Activated effector memory CD4-positive, alpha-beta T cell treated with Interleukin-2 at 50 U/mL for 16 hours (primary cell): Measurements from ENCODE around the gene THUMPD3.

Source experiments
- DNase-seq: peaks from one replicate; pipeline ENCODE4 v3.0.0-alpha.2; 2020

Gene THUMPD3

GRCh38 chr3:9361691-9362388 is 1.0 kb upstream of the THUMPD3 start:
- DNase-seq, result no peak

- DNase-seq, result no peak
Measured at GRCh38 chr3:9369508-9369907, 6.7 kb downstream of the THUMPD3 start.

- DNase-seq, result no peak
Measured at GRCh38 chr3:9373465-9373864, 10.6 kb downstream of the THUMPD3 start.

DNA sequence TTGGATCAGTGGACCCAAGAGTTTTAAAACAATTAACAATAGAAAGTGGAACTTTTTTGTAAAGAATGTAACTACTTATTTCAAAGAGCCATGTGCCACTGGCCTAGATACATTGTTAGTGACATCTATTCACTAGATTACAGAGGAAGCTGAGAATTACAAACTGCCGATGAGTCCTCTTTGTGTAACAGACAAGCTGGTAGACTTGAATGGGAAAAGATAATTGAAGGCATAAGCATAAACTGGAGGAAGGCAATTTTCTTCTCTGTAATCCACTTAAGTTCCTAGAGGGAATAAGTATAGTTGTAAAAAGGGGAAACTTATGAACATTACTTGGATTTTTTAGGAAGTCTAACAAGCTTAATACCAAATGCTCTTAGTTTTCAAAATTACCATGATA is 15.1 kb downstream of the THUMPD3 start:
- DNase-seq, result no peak

- DNase-seq, result no peak
Measured at GRCh38 chr3:9379327-9379726, 16.5 kb downstream of the THUMPD3 start.

GRCh38 chr3:9380014-9380413 is 17.2 kb downstream of the THUMPD3 start:
- no peak for DNase-seq

DNA sequence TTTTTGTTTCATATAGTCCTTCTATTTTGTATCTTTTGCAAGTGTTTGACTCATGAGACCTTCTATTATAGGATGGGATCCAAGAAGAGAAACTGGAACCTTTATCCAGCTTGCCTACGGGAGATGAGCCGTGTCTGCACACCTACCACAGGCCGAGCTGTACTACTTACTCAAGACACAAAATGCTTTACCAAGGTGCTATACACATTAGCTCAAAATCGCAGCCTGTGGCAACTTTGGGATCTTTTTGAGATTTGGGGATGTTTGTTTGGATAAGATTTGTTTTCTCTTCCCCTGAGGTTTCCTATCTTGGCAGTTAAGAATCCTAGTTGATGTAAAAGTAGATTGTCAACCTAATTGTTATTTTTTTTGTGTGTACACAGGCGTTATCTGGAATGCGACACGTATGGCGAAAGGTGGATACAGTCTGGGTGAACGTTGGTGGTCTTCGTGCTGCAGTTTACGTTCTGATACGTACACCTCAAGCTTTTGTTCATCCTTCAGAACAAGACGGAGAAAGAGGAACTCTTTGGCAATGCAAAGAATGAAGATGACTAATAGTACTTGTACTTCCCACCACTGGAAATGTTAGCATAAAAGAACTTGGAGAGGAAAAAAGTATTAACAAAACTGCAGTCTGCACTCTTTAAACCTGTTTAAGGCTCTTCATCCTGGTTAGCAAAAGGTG is 21.4 kb downstream of the THUMPD3 start:
- DNase-seq, result no peak

- DNase-seq, result no peak
Measured at GRCh38 chr3:9385187-9386077, 22.6 kb downstream of the THUMPD3 start.

DNA sequence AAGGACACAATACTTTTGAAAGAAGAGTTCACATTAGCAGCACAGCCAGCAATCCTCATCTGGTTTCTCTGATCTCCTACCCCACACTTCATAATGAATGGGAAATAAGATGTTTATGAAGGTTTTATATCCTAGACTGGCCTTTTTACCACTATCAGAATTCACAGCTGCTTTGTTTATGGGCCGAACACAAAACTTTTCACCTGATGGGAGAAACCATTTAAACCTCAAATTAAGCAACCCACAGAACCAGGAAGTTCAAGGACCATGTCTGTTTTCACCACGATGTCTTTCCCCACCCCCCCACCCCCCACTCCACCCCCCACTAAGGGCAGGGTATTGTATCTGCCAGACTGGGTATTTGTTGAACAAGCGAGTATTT is 23.2 kb downstream of the THUMPD3 start:
- no peak for DNase-seq

DNA sequence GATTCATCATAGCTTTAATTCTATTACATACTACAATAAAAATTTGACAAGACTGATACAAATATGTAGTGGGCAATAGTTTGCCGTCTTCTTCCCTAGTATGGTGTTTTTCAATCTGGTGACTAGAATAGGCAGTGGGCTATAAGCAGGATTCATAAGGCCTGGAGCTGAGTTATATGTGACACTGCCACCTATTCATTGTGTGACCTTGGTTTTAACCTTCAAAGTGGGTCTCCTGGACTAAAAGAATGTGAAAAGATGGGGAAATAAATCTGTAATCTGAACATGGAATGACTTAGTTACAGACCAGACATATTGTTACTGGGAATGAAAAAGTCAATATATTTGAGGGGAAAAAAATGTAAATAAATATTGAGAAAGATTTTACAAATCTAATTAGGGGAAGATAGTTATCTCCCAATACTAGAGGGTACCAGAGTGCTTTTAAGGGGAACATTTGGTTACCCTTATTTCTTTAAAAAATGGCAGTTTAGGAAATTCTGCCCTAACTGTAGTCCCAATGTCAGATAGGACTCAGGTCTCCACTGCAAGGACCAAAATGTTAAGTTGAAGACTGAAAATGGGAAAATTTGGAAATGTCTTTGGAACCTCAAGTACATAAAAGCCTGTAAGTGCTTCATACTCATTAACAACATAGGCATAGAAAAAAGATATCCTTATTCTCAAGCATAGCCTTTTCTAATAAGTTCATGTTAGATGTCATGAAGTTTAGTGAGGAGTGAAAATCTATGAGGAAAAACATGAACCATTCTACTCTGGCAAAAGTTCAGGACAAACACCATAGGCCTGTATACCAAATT is 23.9 kb downstream of the THUMPD3 start:
- no peak for DNase-seq

DNA sequence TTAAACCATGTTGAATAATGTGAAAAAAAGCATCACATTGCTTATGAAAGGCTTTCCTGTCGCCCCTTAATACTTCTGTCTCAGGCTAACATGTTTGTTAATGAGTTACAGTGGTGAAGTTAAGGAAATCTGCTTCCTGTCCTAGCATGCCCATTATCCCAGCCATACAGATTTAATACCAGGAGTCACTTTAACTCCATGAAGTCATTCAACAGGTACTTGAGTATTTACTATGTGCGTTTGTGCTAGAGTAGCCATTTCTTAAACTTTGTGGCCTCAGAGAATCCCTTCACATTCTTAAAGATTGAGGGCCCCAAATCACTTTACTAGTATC is 24.4 kb downstream of the THUMPD3 start:
- DNase-seq, result no peak

DNA sequence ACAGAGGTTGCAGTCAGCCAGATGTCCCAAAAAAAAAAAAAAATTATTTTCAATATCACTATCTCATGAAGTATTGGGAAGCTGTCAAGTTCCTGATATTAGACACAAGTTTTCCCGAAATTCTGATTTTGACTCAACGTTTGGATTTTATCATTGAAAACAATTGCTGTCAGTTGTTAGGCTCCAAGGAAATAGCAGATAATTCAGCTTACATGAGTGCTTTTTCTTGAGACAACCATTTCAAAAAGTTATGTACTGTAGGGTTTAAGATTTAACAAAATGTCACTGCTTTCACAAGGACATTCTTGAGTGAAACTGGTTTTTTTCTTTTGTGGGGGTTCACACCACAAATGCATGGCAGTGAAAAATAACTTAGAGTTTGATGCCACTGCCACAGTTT is 25.3 kb downstream of the THUMPD3 start:
- DNase-seq, result no peak

DNA sequence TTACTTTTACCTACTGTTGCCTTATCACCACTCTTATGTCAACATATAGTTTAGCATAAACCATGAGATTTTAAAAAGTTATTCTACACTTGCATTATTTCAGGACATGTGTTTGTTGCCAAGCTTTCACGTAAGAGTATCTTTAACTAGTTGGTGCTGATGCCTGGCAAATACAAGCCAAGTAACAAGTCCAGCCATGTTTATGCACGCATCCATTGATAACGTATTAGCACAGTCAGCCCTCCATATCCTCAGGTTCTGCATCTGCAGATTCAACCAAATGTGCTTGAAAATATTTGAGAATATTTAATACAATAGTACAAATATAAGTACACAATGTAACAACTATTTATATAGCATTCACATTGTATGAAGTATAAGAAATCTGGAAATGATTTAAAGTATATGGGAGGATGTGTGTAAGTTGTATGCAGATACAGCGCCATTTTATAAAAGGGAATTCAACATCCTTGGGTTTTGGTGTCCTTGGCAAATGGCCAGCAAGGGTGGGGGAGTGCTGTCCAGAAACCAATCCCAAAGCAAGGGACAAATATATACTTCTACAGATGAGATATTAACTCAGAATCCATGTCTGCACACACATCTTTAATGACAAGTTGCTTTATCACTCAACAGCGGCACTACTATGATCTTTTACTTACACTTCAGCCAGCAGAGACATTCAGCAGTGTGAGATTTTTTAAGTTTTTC is 25.9 kb downstream of the THUMPD3 start:
- DNase-seq, result no peak

DNA sequence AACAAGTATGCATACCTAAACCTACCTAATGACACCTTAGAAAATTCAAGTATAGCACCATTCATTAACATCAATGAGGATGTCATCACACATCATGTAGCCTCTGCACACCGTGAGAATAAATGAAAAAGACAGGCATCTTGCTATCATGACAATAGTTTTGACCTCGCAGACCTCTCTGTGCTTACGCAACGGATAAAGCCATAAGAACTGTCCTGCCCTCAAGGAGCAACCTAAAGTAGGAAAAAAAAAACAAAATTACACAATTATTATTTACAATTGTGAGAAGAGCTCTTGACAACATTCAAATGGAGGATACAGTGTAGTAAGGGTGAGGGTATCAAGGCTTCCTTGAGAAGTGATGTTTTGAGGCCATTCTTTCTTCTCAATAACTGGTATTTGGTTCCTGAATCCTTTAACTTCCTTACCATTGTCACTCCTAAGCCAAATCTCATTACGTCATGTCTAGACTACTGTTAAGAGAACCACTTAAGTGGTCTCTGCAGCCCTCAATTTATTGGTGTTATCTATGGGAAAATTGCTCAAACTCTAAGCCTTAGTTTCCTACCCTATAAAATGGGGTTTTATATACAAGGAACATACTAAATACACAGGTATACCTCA is 27.5 kb downstream of the THUMPD3 start:
- DNase-seq, result no peak

- DNase-seq, result no peak
Measured at GRCh38 chr3:9392041-9392440, 29.2 kb downstream of the THUMPD3 start.

DNA sequence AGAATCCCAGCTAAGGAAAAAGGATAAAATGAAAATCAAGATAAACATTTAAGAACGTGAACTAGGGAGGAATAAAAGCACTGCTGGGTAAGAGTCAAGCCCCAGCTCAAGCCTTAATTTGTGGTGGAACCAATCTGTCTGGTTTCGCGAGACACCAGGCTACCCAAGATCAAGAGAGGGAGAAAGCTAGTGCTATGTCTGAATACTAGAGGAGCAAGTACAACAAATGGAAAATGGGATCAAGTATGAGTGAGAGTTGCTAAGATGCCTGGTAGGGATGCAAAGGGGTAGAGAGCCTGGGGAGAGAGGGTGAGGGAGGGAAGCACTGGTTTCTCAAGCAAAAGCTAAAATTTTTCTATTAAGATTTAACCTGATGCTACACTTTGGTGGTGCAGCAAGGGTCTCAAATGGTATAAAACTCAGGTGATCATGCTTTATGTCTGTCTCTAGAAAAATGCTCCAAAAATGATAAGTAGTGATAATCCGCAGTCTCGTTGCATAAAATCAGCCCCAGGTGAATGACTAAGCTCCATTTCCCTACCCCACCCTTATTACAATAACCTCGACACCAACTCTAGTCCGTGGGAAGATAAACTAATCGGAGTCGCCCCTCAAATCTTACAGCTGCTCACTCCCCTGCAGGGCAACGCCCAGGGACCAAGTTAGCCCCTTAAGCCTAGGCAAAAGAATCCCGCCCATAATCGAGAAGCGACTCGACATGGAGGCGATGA is 32.9 kb downstream of the THUMPD3 start:
- no peak for DNase-seq

DNA sequence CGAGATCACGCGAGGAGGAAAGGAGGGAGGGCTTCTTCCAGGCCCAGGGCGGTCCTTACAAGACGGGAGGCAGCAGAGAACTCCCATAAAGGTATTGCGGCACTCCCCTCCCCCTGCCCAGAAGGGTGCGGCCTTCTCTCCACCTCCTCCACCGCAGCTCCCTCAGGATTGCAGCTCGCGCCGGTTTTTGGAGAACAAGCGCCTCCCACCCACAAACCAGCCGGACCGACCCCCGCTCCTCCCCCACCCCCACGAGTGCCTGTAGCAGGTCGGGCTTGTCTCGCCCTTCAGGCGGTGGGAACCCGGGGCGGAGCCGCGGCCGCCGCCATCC is 33.4 kb downstream of the THUMPD3 start:
- DNase-seq, result no peak

GRCh38 chr3:9396632-9397331 is 33.9 kb downstream of the THUMPD3 start:
- peak; percentile 99 for DNase-seq

DNA sequence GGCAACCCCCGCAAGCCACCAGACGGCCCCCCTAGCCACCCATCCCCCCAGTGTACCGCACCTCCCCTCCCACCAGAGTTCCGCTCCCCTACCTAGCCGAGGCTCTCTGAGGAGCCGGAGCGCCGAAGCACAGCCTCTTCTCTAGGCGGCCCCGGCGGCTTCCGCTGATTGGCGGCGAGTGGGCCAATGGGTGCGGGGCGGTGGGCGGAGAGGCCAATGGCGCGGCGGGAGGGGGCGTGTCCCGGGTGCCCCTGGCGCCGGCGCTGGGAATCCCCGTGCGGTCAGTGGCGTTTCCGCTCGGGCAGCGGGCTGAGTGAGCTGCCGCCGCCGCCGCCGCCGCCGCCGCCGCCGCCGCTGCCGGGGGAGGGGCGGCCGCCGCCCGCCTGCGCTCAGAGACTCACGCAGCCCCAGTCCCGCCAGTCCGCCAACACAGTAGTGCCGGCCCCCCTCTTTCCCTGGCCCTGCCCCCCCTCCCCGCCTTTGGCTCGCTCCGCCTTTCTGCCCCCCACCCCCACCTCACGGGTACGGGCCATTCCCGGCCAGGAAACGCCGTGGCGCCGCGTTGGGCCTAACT is 34.6 kb downstream of the THUMPD3 start, which contains the start of gene SETD5:
TSS of gene SETD5 (plus strand) at position 284 of the 574 bp plus-strand sequence. CDS start 31,324 bp downstream, outside the sequence.
- peak; percentile 99 for DNase-seq
